Nephron (organoid): Measurements from ENCODE around the gene TUBGCP2.

Experiments
- H3K27ac Mint-ChIP-seq, 3 experiments: 2 replicates each; pipeline ENCODE4 v1.8.0; 2020; ENCODE audit warnings: mixed read lengths in 3 of 3, mild to moderate bottlenecking in 2 of 3, moderate library complexity in 1 of 3
- H3K27me3 Mint-ChIP-seq: 2 replicates; pipeline ENCODE4 v1.8.0; 2021; ENCODE audit warnings: low read depth, mild to moderate bottlenecking, moderate library complexity, mixed read lengths
- H3K36me3 Mint-ChIP-seq: 2 replicates; pipeline ENCODE4 v1.8.0; 2020; ENCODE audit warnings: low read depth, mixed read lengths
- H3K4me1 Mint-ChIP-seq: 2 replicates; pipeline ENCODE4 v1.8.0; 2020; ENCODE audit warnings: mixed read lengths
- H3K4me3 Mint-ChIP-seq, 3 experiments: 2 replicates each; pipeline ENCODE4 v1.8.0; 2020; ENCODE audit warnings: mild to moderate bottlenecking in 3 of 3, mixed read lengths in 3 of 3, moderate library complexity in 2 of 3
- H3K9me3 Mint-ChIP-seq: 2 replicates; pipeline ENCODE4 v1.8.0; 2020; ENCODE audit warnings: mixed read lengths
- TF ChIP-seq, protein P1 (sequence below), 3 experiments: fragments of 200-600 bp; sonication (generic); IDR thresholded peaks; one replicate each; pipeline ENCODE4 v1.5.0; 2021; ENCODE audit warnings: antibody characterized with exemption in 3 of 3; ENCODE audit not compliant: unreplicated experiment in 3 of 3

The TUBGCP2 gene

DNA sequence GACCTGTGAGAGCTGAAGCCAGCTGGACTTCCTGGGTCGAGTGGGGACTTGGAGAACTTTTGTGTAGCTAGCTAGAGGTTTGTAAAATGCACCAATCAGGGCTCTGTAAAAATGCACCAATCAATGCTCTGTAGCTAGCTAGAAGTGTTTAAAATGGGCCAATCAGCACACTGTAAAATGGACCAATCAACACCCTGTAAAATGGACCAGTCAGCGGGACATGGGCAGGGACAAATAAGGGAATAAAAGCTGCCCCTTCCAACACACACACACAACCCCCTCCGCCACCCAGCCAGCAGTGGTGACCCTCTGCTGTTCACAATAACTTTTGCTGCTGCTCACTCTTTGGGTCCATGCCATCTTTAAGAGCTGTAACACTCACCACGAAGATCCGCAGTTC is 7.2 kb upstream of the TUBGCP2 start:
- H3K4me1 Mint-ChIP-seq, result peaks cover 19% of the 10 kb centered on the region
- H3K9me3 Mint-ChIP-seq, result peaks cover 5% of the 10 kb centered on the region
- H3K36me3 Mint-ChIP-seq, result peaks cover 14% of the 10 kb centered on the region
- H3K4me3 Mint-ChIP-seq, result peak overlapping the region in 1 of 3 experiments; percentile 60
- TF ChIP-seq, protein P1, sequence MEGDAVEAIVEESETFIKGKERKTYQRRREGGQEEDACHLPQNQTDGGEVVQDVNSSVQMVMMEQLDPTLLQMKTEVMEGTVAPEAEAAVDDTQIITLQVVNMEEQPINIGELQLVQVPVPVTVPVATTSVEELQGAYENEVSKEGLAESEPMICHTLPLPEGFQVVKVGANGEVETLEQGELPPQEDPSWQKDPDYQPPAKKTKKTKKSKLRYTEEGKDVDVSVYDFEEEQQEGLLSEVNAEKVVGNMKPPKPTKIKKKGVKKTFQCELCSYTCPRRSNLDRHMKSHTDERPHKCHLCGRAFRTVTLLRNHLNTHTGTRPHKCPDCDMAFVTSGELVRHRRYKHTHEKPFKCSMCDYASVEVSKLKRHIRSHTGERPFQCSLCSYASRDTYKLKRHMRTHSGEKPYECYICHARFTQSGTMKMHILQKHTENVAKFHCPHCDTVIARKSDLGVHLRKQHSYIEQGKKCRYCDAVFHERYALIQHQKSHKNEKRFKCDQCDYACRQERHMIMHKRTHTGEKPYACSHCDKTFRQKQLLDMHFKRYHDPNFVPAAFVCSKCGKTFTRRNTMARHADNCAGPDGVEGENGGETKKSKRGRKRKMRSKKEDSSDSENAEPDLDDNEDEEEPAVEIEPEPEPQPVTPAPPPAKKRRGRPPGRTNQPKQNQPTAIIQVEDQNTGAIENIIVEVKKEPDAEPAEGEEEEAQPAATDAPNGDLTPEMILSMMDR (IDR thresholded peaks at IDR 0.05; ENCODE audit: unreplicated experiment in 3 of 3), result no peak
- peaks cover 18% of the 10 kb centered on the region for H3K27me3 Mint-ChIP-seq
- H3K27ac Mint-ChIP-seq, result no peak overlapping the region

GRCh38 chr10:133314911-133315310 is 6.2 kb upstream of the TUBGCP2 start:
- peak overlapping the region in 1 of 3 experiments; percentile 31 for H3K4me3 Mint-ChIP-seq
- TF ChIP-seq, protein P1 (IDR thresholded peaks at IDR 0.05; ENCODE audit: unreplicated experiment in 3 of 3), result no peak
- H3K36me3 Mint-ChIP-seq, result peaks cover 18% of the 10 kb centered on the region
- peaks cover 19% of the 10 kb centered on the region for H3K4me1 Mint-ChIP-seq
- no peaks in the 10 kb centered on the region for H3K9me3 Mint-ChIP-seq
- peaks cover 13% of the 10 kb centered on the region for H3K27me3 Mint-ChIP-seq
- H3K27ac Mint-ChIP-seq, result peak overlapping the region in 2 of 3 experiments; percentile 34 to 62

GRCh38 chr10:133313192-133313591 is 4.5 kb upstream of the TUBGCP2 start:
- no peaks in the 10 kb centered on the region for H3K9me3 Mint-ChIP-seq
- TF ChIP-seq, protein P1 (IDR thresholded peaks at IDR 0.05; ENCODE audit: unreplicated experiment in 3 of 3), result no peak
- H3K27me3 Mint-ChIP-seq, result peaks cover 5% of the 10 kb centered on the region
- no peak overlapping the region for H3K27ac Mint-ChIP-seq
- peaks cover 18% of the 10 kb centered on the region for H3K36me3 Mint-ChIP-seq
- no peak overlapping the region for H3K4me3 Mint-ChIP-seq
- H3K4me1 Mint-ChIP-seq, result peaks cover 15% of the 10 kb centered on the region

- no peaks in the 10 kb centered on the region for H3K9me3 Mint-ChIP-seq
- peaks cover 5% of the 10 kb centered on the region for H3K27me3 Mint-ChIP-seq
- peaks cover 19% of the 10 kb centered on the region for H3K4me1 Mint-ChIP-seq
- H3K36me3 Mint-ChIP-seq, result peaks cover 18% of the 10 kb centered on the region
- H3K4me3 Mint-ChIP-seq, result no peak overlapping the region
- TF ChIP-seq, protein P1 (IDR thresholded peaks at IDR 0.05; ENCODE audit: unreplicated experiment in 3 of 3), result no peak
- H3K27ac Mint-ChIP-seq, result no peak overlapping the region
Measured at GRCh38 chr10:133312769-133313145, 4.1 kb upstream of the TUBGCP2 start.

DNA sequence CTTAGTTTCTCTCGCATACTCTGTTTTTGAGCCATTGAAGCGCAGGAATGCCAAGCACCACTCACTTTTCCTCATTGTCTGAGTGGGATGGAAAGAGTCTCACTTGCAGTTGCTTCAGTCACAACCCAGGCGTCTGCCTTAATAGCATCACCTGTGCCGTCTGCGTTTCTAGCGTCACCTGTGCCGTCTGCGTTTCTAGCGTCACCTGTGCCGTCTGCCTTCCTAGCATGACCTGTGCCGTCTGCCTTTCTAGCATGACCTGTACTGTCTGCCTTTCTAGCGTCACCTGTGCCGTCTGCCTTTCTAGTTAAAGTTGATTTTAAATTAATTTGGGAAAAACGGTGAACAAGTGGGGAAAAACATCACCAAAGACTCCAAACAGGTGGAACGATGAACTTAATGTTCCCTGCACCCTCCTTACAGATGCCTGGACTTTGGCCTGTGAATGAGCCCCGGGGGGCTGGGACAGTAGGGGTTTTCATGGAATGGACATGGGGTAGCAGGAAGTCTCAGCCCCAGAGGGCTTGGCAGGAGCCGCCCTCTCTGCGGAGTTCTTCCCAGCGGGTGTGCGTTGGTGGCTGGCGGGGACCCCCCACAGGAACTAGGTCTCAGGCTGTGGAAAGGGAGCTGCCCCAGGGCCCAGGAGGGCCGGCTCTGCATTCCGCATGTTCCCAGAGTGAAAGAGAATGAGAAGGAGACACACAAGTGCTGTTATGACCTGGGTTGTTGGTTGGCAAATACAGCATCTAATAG is 3.5 kb upstream of the TUBGCP2 start:
- H3K4me3 Mint-ChIP-seq, result peak overlapping the region; percentile 30 to 72 (median 37)
- H3K27me3 Mint-ChIP-seq, result peaks cover 5% of the 10 kb centered on the region
- H3K9me3 Mint-ChIP-seq, result no peaks in the 10 kb centered on the region
- peaks cover 18% of the 10 kb centered on the region for H3K36me3 Mint-ChIP-seq
- TF ChIP-seq, protein P1 (IDR thresholded peaks at IDR 0.05; ENCODE audit: unreplicated experiment in 3 of 3), result no peak
- H3K4me1 Mint-ChIP-seq, result peaks cover 25% of the 10 kb centered on the region
- H3K27ac Mint-ChIP-seq, result no peak overlapping the region

DNA sequence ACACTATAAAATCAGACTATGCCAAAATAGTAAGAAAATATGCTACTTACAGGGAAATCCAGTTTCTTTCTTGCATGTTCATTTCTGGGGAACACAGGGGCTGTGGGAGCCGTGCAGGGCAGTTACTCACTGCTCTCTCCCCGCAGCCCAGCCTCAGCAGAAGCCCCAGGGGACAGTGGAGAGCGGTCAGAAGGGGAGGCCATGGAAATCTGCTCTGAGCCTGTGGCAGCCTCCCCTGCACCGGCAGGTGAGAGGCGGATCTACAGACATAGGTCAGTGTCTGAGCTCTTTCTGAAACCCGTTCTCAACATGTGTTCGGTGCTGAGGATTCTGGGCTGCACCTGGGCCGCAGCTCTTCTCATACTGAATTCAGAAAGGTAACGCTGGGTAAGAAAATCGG is 2.9 kb upstream of the TUBGCP2 start:
- Mint-ChIP-seq H3K36me3 (peaks cover 18% of the 10 kb centered on the region), H3K4me3 (peak overlapping the region; percentile 26 to 72 (median 64)), H3K9me3 (no peaks in the 10 kb centered on the region), H3K4me1 (peaks cover 28% of the 10 kb centered on the region), H3K27ac (no peak overlapping the region), H3K27me3 (peaks cover 5% of the 10 kb centered on the region)
- TF ChIP-seq, protein P1 (IDR thresholded peaks at IDR 0.05; ENCODE audit: unreplicated experiment in 3 of 3), result no peak
